Measurements from ENCODE around the gene RHCG.

GRCh38 chr15:89487791-89488190, 8.6 kb downstream of the RHCG start:
- TF ChIP-seq CTCF (conservative IDR thresholded peaks at IDR 0.05 in 1 of 2, IDR thresholded peaks at IDR 0.05 in 1 of 2; ENCODE audit: extremely low read depth in 1 of 2, insufficient read depth in 1 of 2, low read depth in 1 of 2, low read length in 2 of 2) (no peak), EZH2 (IDR thresholded peaks at IDR 0.05; ENCODE audit: borderline replicate concordance, low read length) (no peak)

All from mammary epithelial cell (primary cell).